H1 (cell line): ENCODE measurements around the gene SLC12A6. TPM values are rescaled to one million over a fixed set of nuclear protein-coding genes. Genes with fewer than 3 reads are reported as not detected.

Experiments used
- EP300 ChIP-seq, 2 experiments: IDR thresholded peaks; 1 replicate in 1 of 2; 2 replicates in 1 of 2; pipeline ENCODE4 v1.6.1; 2011 to 2012; ENCODE audit warnings: low read depth in 2 of 2, low read length in 2 of 2, mild to moderate bottlenecking in 2 of 2, borderline replicate concordance in 1 of 2, inconsistent platforms in 1 of 2, moderate library complexity in 1 of 2
- POLR2AphosphoS5 ChIP-seq: IDR thresholded peaks from 2 replicates; pipeline ENCODE4 v1.6.1; 2011; ENCODE audit warnings: low read depth, low read length
- polyA plus RNA-seq, 7 experiments: library from polyadenylated mRNA; depleted of rRNA in 3 of 7; stranded (reverse) in 5 of 7; unstranded in 2 of 7; fragments of >200 nt in 5 of 7; fragments of 200-250 nt in 2 of 7; gene quantifications; 1 replicate in 5 of 7; 2 replicates in 1 of 7; 4 replicates in 1 of 7; pipeline versions ENCODE4 v1.2.1 to v1.2.3, GENCODE V29; 2011 to 2013; ENCODE audit warnings: missing spikeins in 2 of 7, mixed read lengths in 2 of 7
- total RNA-seq: library from RNA; stranded (reverse); fragmentation: NEBNext Ultra II Directional; extraction: Animal tissue kit (Norgen Biotek cat#: 25700); gene quantifications from 2 replicates; pipeline ENCODE4 v1.2.1, GENCODE V29; 2021

SLC12A6 gene
- total and polyA plus RNA-seq, 2 of the 8 experiments (the other 6 are each of a cell fraction or from before 2014, with no cell fraction given): 9.2 to 11.1 TPM

DNA sequence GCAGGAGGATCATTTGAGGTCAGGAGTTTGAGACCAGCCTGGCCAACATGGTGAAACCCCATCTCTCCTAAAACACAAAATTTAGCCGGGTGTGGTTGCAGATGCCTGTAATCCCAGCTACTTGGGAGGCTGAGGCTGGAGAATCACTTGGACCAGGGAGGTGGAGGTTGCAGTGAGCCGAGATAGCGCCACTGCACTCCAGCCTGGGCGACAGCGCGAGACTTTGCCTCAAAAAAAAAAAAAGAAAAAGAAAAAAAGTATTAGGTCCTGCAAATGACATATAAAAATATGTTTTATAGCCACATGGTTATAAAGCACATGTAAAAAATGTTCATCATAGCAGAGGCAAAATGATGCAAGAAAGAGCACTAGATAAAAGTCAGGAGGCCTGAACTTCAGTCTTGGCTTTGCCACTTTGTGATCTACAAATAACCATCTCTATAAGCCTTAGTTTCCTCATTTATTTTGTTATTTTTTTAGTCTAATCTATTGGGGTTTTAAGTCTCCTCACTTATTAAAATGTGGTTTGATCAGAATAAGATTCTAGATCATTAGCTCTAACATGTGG lies 4.9 kb downstream of the SLC12A6 start (continued):
- no peak for TF ChIP-seq EP300 (IDR thresholded peaks at IDR 0.05; ENCODE audit: borderline replicate concordance in 1 of 2, low read depth in 2 of 2, low read length in 2 of 2)
- no peak for TF ChIP-seq POLR2AphosphoS5
